Mucosa of stomach (tissue), 1 donor: Measurements from ENCODE around the gene NOPCHAP1.
"Not testable (repeated sequence)": the region's sequence is repeated elsewhere in the genome, so short reads cannot be mapped to it uniquely, and the experiment has no call there.

Source experiments
- H3K27me3 ChIP-seq: one replicate; pipeline ENCODE4 v1.7.0; 2013; ENCODE audit warnings: mild to moderate bottlenecking, low read length; ENCODE audit not compliant: control insufficient read depth, insufficient read depth
- H3K36me3 ChIP-seq: one replicate; pipeline ENCODE4 v1.7.0; 2013; ENCODE audit warnings: low read length; ENCODE audit not compliant: control insufficient read depth, insufficient read depth
- H3K4me1 ChIP-seq: one replicate; pipeline ENCODE4 v1.7.0; 2013; ENCODE audit warnings: mild to moderate bottlenecking, low read length; ENCODE audit not compliant: control insufficient read depth, insufficient read depth
- H3K4me3 ChIP-seq: one replicate; pipeline ENCODE4 v1.7.0; 2013; ENCODE audit warnings: low read length
- H3K9ac ChIP-seq: one replicate; pipeline ENCODE4 v1.7.0; 2013; ENCODE audit warnings: mild to moderate bottlenecking, low read length, moderate library complexity
- H3K9me3 ChIP-seq: one replicate; pipeline ENCODE4 v1.7.0; 2013; ENCODE audit warnings: mild to moderate bottlenecking, low read length, moderate library complexity; ENCODE audit not compliant: control insufficient read depth
- donor health status: Pancreatic carcinoma.

The NOPCHAP1 gene

GRCh38 chr12:104971306-104971705 lies 14.8 kb upstream of the NOPCHAP1 start:
- H3K9me3 ChIP-seq: no peaks in the 10 kb centered on the region
- peaks cover 8% of the 10 kb centered on the region for H3K4me1 ChIP-seq
- no peaks in the 10 kb centered on the region for H3K27me3 ChIP-seq
- H3K4me3 ChIP-seq: no peak overlapping the region
- H3K9ac ChIP-seq: no peak overlapping the region
- no peaks in the 10 kb centered on the region for H3K36me3 ChIP-seq

- H3K36me3 ChIP-seq: no peaks in the 10 kb centered on the region
- no peak overlapping the region for H3K4me3 ChIP-seq
- peaks cover 8% of the 10 kb centered on the region for H3K4me1 ChIP-seq
- no peaks in the 10 kb centered on the region for H3K27me3 ChIP-seq
- H3K9ac ChIP-seq: no peak overlapping the region
- no peaks in the 10 kb centered on the region for H3K9me3 ChIP-seq
These were observed 12.9 kb upstream of the NOPCHAP1 start for GRCh38 chr12:104973250-104973649.

GRCh38 chr12:104974626-104975290 lies 11.4 kb upstream of the NOPCHAP1 start:
- Histone ChIP-seq H3K9ac (no peak overlapping the region), H3K9me3 (no peaks in the 10 kb centered on the region), H3K27me3 (no peaks in the 10 kb centered on the region), H3K4me3 (no peak overlapping the region), H3K36me3 (no peaks in the 10 kb centered on the region), H3K4me1 (peaks cover 8% of the 10 kb centered on the region)

- no peaks in the 10 kb centered on the region for H3K36me3 ChIP-seq
- H3K9ac ChIP-seq: no peak overlapping the region
- no peaks in the 10 kb centered on the region for H3K9me3 ChIP-seq
- H3K27me3 ChIP-seq: no peaks in the 10 kb centered on the region
- no peak overlapping the region for H3K4me3 ChIP-seq
- peaks cover 8% of the 10 kb centered on the region for H3K4me1 ChIP-seq
These were observed 10.4 kb upstream of the NOPCHAP1 start for GRCh38 chr12:104975587-104976343.

GRCh38 chr12:104976703-104977102 lies 9.4 kb upstream of the NOPCHAP1 start:
- H3K36me3 ChIP-seq: no peaks in the 10 kb centered on the region
- no peaks in the 10 kb centered on the region for H3K27me3 ChIP-seq
- H3K4me3 ChIP-seq: no peak overlapping the region
- H3K9me3 ChIP-seq: no peaks in the 10 kb centered on the region
- no peak overlapping the region for H3K9ac ChIP-seq
- H3K4me1 ChIP-seq: peaks cover 8% of the 10 kb centered on the region

GRCh38 chr12:104977688-104978087 lies 8.4 kb upstream of the NOPCHAP1 start:
- not testable (repeated sequence) for H3K36me3 ChIP-seq, H3K9ac ChIP-seq, H3K4me1 ChIP-seq, H3K27me3 ChIP-seq, H3K9me3 ChIP-seq, H3K4me3 ChIP-seq

- H3K4me1 ChIP-seq: no peaks in the 10 kb centered on the region
- no peak overlapping the region for H3K4me3 ChIP-seq
- H3K36me3 ChIP-seq: no peaks in the 10 kb centered on the region
- no peaks in the 10 kb centered on the region for H3K27me3 ChIP-seq
- H3K9ac ChIP-seq: peak overlapping the region; percentile 67
- no peaks in the 10 kb centered on the region for H3K9me3 ChIP-seq
These were observed 910 bp upstream of the NOPCHAP1 start for GRCh38 chr12:104985206-104985605.

GRCh38 chr12:104990950-104991349 lies 4.8 kb downstream of the NOPCHAP1 start:
- peaks cover 4% of the 10 kb centered on the region for H3K36me3 ChIP-seq
- no peaks in the 10 kb centered on the region for H3K9me3 ChIP-seq

GRCh38 chr12:104991565-104992128 lies 5.5 kb downstream of the NOPCHAP1 start:
- no peaks in the 10 kb centered on the region for H3K9me3 ChIP-seq
- H3K36me3 ChIP-seq: peaks cover 4% of the 10 kb centered on the region
- H3K27me3 ChIP-seq: no peaks in the 10 kb centered on the region
- H3K4me3 ChIP-seq: no peak overlapping the region
- no peak overlapping the region for H3K9ac ChIP-seq
- H3K4me1 ChIP-seq: no peaks in the 10 kb centered on the region

More at GRCh38 chr12:104990950-104991349, 4.8 kb downstream of the NOPCHAP1 start:
- Histone ChIP-seq H3K4me1 (no peaks in the 10 kb centered on the region), H3K4me3 (no peak overlapping the region), H3K27me3 (no peaks in the 10 kb centered on the region), H3K9ac (no peak overlapping the region)

GRCh38 chr12:104994336-104994735 lies 8.2 kb downstream of the NOPCHAP1 start:
- Histone ChIP-seq H3K36me3 (peaks cover 4% of the 10 kb centered on the region), H3K4me1 (peaks cover 11% of the 10 kb centered on the region), H3K9ac (no peak overlapping the region), H3K27me3 (no peaks in the 10 kb centered on the region), H3K9me3 (no peaks in the 10 kb centered on the region), H3K4me3 (no peak overlapping the region)

GRCh38 chr12:104997541-104997940 lies 11.4 kb downstream of the NOPCHAP1 start:
- Histone ChIP-seq H3K27me3 (no peaks in the 10 kb centered on the region), H3K9me3 (no peaks in the 10 kb centered on the region), H3K4me1 (peaks cover 11% of the 10 kb centered on the region), H3K9ac (no peak overlapping the region), H3K4me3 (no peak overlapping the region), H3K36me3 (no peaks in the 10 kb centered on the region)
